Vein endothelial cell (primary cell): ENCODE results near the gene CSGALNACT2. TPM values are rescaled to one million over a fixed set of nuclear protein-coding genes. Genes with fewer than 3 reads are reported as not detected.

ENCODE experiments used
- total RNA-seq: library from RNA; depleted of rRNA; stranded (reverse); fragments of >200 nt; gene quantifications from 2 replicates; pipeline ENCODE4 v1.2.3, GENCODE V29; 2012

CSGALNACT2 gene
- 9.8 and 13.5 TPM in 2 replicates for total RNA-seq

GRCh38 chr10:43138021-43138756 is at the start of gene CSGALNACT2:
CSGALNACT2 (plus strand) TSS chr10:43138445; CDS start chr10:43155150, 16,705 bp downstream.

Other genes starting within 250 kb of the CSGALNACT2 start
- gene RET, start 61.4 kb upstream of the CSGALNACT2 start, total RNA-seq = not detected in 2 replicates
- 0.38 and 0.65 TPM in 2 replicates for gene RASGEF1A, start 128.6 kb downstream of the CSGALNACT2 start, total RNA-seq
- gene FXYD4, start 233.2 kb downstream of the CSGALNACT2 start, total RNA-seq = not detected in 2 replicates